Transverse colon (tissue), 4 donors: ENCODE measurements around the gene POLE.

ENCODE experiments used
- CTCF ChIP-seq, 5 experiments: fragments of 200-600 bp in 3 of 5; fragments of 450-650 bp in 2 of 5; sonication (generic) in 3 of 5; IDR thresholded peaks; 1 replicate in 2 of 5; 2 replicates in 3 of 5; pipeline ENCODE4 v1.5.1; 2016 to 2017; ENCODE audit warnings: antibody characterized with exemption in 5 of 5, inconsistent platforms in 3 of 5, mild to moderate bottlenecking in 2 of 5, moderate library complexity in 1 of 5
- EP300 ChIP-seq: sonication (generic); formaldehyde crosslinking; IDR thresholded peaks from one replicate; pipeline ENCODE4 v1.6.1; 2017; ENCODE audit warnings: antibody characterized with exemption, low read depth
- POLR2A ChIP-seq: fragments of 450-650 bp; IDR thresholded peaks from one replicate; pipeline ENCODE4 v1.6.1; 2016; ENCODE audit warnings: antibody characterized with exemption, mild to moderate bottlenecking, moderate library complexity
- POLR2AphosphoS5 ChIP-seq, 3 donors: sonication (generic); formaldehyde crosslinking; IDR thresholded peaks; one replicate each; pipeline ENCODE4 v1.6.1; 2016; ENCODE audit warnings: antibody characterized with exemption in 3 of 3

- TF ChIP-seq CTCF (IDR thresholded peaks at IDR 0.05) (no peak), EP300 (no peak), POLR2A (no peak), POLR2AphosphoS5 (IDR thresholded peaks at IDR 0.05) (no peak)
These were observed 13.2 kb upstream of the POLE start for GRCh38 chr12:132700212-132700822.
